G401 (cell line): Measurements from ENCODE around the gene STON2. TPM values are rescaled to one million over a fixed set of nuclear protein-coding genes. Genes with fewer than 3 reads are reported as not detected.
"Not testable (repeated sequence)": the region's sequence is repeated elsewhere in the genome, so short reads cannot be mapped to it uniquely, and the experiment has no call there.

Experiments used
- DNase-seq: peaks from one replicate; pipeline ENCODE4 v3.0.0-alpha.2; 2015; ENCODE audit warnings: low spot score
- in situ Hi-C: cut with HindIII; loops from 2 replicates; pipeline ENCODE4 v1.10.0; 2016; ENCODE audit warnings: low sequenced_read_pairs, mixed read lengths
- total RNA-seq: library from RNA; depleted of rRNA; stranded (reverse); fragments of >200 nt; shearing (Covaris generic); gene quantifications from 2 replicates; pipeline ENCODE4 v1.2.3, GENCODE V29; 2014; rRNA removed

The STON2 gene, protein sequence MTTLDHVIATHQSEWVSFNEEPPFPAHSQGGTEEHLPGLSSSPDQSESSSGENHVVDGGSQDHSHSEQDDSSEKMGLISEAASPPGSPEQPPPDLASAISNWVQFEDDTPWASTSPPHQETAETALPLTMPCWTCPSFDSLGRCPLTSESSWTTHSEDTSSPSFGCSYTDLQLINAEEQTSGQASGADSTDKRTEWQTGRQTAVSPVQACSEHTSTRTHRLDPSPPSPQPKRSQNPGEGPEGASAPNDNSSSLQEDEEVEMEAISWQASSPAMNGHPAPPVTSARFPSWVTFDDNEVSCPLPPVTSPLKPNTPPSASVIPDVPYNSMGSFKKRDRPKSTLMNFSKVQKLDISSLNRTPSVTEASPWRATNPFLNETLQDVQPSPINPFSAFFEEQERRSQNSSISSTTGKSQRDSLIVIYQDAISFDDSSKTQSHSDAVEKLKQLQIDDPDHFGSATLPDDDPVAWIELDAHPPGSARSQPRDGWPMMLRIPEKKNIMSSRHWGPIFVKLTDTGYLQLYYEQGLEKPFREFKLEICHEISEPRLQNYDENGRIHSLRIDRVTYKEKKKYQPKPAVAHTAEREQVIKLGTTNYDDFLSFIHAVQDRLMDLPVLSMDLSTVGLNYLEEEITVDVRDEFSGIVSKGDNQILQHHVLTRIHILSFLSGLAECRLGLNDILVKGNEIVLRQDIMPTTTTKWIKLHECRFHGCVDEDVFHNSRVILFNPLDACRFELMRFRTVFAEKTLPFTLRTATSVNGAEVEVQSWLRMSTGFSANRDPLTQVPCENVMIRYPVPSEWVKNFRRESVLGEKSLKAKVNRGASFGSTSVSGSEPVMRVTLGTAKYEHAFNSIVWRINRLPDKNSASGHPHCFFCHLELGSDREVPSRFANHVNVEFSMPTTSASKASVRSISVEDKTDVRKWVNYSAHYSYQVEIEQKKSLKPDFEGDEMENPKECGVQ
- 0.10 TPM in 1 of 2 replicates, not detected in the other for total RNA-seq

DNA sequence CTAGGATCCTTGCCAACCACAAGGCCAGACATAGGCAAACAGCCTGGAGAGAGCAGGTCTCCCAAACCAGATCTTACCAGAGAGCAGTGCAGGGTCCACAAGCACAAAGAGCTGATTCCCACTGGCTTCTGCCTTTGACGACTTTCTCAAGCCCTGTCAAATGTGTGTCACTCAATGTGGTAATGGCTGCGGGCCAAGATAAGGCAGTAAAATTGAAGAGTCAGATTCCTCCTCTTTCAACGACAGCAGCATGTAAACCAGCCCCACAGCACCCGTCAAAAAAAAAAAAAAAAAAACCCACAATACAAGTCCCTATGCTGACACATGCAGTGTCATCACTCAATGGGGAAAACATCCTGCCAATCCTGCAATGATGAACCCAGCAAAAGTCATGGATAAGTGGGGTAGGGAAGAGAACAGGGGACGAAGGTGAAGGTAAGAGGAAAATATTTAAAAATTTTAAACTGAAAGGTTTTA, at the start of gene STON2:
TSS of gene STON2 (minus strand) at position 123 of the 477 bp plus-strand sequence. CDS start 1,942 bp downstream, outside the sequence.
- peak; percentile 3 for DNase-seq
- in situ Hi-C loops: no loop called here

- in situ Hi-C loops: no loop called here
- no peak for DNase-seq
These were observed 49.5 kb upstream of the STON2 start for GRCh38 chr14:81449576-81449975.

- peak; percentile 38 for DNase-seq
- in situ Hi-C loops: no loop called here
These were observed 49.0 kb upstream of the STON2 start for GRCh38 chr14:81449114-81449513.

DNA sequence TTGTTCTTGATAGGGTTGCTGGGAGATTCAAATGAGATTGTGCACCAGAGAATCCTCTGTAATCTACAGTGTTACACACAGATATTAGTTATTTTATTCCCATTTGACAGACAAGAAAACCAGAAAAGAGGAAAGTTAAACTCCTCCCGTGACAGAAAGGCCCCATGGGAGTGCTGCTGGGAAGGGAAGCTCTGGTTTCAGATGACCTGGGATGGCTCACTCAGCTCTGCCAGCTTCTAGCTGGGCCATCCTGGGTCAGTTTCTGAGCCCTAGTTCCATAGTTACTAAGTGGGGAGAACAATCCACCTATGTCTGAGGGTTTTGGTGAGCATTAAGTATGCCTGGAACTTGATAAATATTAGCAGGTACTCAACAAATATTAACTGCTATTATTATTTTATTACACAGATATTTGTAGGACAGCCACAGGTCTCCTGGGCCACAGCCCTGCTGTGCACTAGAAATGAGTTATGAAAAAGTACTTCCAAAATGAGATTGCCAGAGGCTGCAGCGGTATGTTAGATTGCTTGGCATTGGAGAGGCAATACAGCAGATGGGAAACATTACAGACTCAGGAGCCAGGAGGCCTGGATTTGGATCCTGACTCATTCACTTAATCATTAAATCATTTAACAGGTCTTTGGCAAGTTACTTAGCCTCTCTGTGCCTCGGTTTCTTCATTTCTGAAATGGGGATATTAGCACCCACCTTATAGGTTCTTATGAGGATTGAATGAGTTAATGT, 47.1 kb upstream of the STON2 start:
- DNase-seq: no peak
- in situ Hi-C loops: no loop called here

GRCh38 chr14:81446279-81447007, 46.3 kb upstream of the STON2 start:
- in situ Hi-C loops: no loop called here
- DNase-seq: no peak

- no peak for DNase-seq
- in situ Hi-C loops: no loop called here
These were observed 41.6 kb upstream of the STON2 start for GRCh38 chr14:81441626-81442134.

- DNase-seq: no peak
- in situ Hi-C loops: no loop called here
These were observed 39.9 kb upstream of the STON2 start for GRCh38 chr14:81440041-81440440.

GRCh38 chr14:81437244-81437643, 37.1 kb upstream of the STON2 start:
- DNase-seq: no peak
- in situ Hi-C loops: no loop called here

DNA sequence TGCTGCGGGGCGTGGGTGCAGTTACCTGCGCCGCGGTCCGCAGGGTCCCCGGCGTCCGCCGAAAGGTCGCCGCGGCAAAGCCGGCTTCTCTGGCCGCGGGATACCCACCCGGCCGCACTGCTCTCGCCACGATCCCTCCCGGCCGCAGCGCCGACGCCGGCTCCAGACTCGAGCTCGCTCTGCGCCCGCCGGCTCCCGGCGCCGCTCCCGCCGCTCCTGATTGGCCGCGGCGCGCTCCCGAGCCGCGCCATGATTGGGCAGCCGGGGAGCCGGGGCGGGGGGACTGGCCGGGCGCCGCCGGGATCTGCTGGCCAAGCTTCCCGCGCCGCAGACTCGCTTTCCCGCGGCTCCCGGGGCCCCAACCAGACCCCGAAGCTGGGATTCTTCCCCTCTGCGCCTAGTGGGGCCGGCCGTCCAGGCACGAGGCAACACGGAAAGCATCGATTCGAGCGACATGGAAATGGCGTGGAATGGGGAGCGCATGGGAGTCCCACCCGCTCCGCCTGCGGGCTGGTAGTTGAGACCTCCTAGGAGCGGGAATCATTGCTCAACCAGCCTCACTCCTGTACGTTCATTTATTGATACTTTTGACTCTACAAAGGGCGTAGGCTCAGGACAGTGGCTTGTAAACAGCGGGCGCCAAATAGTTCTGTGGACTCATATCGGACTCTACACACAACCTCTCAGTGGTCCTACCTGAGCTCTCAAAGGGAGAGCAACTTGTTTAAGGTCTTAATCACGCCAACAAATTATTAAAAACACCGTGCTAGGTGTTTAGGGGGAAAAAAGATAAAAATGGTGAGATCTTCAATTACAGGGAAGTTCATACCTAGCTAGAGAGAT, 36.4 kb upstream of the STON2 start:
- in situ Hi-C loops: no loop called here
- peak; percentile 64 for DNase-seq

GRCh38 chr14:81435391-81436295, 35.5 kb upstream of the STON2 start:
- DNase-seq: peak; percentile 50
- in situ Hi-C loops: no loop called here

DNA sequence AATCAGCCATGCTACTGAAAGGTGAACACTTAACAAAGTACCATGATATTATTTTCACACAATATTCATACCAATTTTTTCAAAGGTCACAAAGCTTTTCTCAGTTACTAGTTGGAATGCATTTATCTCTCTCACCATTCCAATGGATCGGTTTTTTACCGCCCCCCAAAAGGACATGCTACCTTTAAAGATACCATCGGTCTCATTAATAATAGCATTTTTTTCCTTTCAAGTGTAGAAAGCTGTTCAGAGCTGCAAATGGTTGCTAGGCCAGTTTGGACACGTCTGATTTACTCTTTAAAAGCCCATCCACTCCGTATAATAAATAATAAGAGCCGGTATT, 34.9 kb upstream of the STON2 start:
- no peak for DNase-seq
- in situ Hi-C loops: no loop called here

GRCh38 chr14:81434230-81434629, 34.1 kb upstream of the STON2 start:
- in situ Hi-C loops: no loop called here
- no peak for DNase-seq

DNA sequence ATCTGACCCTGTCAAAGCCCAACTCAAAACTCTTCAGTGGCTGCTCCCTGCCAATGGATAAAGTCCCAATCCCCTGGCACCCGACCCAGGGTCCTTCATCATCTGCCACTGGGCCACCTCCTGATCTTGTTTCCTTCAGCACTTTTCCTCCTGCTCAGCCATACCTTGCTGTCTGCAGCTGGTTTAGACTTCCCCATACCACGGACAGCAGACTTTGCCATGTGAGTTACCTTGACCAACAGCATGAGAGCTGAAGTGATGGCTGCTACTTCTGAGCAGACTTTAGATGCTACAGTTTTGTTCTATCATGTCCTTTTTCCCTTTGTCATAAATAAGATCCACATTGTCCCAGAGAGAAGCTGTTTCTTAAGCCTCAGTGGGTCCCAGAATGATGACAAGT, 33.3 kb upstream of the STON2 start:
- no peak for DNase-seq
- in situ Hi-C loops: no loop called here

DNA sequence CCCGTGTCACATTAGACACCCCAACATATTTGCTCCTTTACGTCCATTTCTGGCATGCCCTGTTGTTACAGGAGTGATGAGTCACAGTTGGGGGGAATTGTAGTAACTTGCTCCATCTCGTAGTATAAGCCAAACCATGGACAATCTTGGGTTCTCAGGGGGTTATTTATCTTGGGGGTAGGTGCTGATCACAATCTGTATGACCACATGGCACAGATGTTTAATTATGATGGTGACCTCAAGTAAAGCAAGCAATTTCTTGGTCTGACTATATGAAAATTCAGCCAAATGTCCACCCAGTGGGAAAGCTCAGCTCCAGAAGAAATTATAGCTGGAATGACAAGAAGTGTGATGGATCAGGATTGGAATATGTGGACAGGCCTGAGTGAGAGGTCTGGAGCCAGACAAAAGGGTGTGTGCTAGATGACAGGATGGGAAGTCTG, 32.1 kb upstream of the STON2 start:
- in situ Hi-C loops: no loop called here
- no peak for DNase-seq

GRCh38 chr14:81430235-81430634, 30.1 kb upstream of the STON2 start:
- in situ Hi-C loops: no loop called here
- DNase-seq: no peak

DNA sequence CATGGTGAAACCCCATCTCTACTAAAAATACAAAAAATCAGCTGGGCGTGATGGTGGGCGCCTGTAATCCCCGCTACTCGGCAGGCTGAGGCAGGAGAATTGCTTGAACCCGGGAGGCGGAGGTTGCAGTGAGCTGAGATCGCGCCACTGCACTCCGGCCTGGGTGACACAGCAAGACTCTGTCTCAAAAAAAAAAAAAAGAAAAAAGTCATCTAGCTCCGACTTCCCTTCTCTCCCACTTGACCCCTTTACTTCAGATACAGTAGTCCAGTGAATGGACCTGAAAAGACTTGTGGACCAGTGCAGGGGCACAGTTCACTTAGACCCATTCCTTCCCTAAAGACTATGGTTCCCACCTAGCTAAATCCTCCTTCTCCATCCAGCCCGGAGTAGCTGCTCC, 29.6 kb upstream of the STON2 start:
- in situ Hi-C loops, DNase-seq: not testable (repeated sequence)

DNA sequence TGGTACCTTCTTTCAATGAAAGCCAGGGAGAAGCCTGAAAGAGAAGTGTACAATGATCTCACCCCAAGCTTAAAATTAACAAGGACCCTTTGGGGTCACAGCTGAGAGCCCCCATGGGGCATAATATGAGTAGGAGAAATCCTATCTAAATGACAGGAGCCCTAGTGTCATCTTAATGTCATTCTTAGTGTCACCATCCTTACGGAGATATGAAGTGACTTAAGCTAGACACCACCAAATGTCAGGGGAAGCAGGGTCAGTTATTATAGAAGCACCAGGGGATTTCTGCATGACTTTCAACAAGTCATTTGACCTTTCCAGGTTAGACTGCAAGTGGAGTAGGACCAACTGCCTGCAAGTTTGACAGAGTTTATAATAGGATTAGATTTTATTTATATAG, 28.9 kb upstream of the STON2 start:
- in situ Hi-C loops: no loop called here
- no peak for DNase-seq
